Activated T-helper 1 cell treated with anti-CD3 and anti-CD28 coated beads, Interleukin-2, amount 50 U/mL, for 16 hours (primary cell): Measurements from ENCODE around the gene PSME2.

ENCODE experiments used
- DNase-seq, 2 donors: peaks; one replicate each; pipeline ENCODE4 v3.0.0-alpha.2; 2020; ENCODE audit warnings: low read depth in 1 of 2, low spot score in 1 of 2

PSME2 gene

DNA sequence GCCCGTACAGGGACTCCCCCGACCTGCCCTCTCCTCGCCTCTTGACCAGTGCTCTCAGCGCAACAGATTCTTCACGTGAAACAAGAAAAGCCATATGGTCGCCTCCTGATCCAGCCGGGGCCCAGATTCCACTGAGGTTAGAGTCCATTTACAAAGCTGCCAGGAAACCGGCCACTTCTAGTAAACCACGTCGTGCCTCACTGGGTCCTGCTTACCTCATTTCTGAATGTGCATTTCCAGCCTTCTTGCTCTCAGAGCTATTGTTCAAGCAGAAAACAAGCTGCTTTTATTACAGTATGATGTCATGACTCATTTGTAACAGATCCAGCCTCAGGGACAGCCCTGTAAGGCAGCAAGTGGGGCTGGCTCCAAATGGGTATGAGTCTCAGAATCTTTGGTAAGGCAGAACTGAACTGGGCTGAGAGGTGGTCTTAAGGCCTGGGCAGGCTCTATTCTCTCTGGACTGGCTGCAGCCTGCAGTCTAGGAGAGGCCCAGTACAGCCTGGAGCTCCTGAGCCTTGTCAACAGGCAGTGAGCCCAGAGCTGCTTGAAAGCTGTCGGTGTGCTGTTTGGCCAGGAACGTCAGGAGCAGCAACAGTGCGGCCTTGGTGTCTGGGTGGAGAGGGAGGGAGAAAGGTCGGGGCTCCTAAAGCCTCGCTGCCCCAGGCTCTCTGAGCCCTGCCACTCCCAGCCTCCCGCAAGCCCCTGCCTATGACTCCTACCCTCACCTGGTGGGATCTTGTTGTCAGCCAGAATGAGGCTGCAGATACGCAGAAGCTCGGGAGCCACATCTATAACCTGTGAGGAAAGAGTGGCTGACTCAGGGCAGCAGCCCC lies 33.8 kb upstream of the PSME2 start:
- no peak for DNase-seq

DNA sequence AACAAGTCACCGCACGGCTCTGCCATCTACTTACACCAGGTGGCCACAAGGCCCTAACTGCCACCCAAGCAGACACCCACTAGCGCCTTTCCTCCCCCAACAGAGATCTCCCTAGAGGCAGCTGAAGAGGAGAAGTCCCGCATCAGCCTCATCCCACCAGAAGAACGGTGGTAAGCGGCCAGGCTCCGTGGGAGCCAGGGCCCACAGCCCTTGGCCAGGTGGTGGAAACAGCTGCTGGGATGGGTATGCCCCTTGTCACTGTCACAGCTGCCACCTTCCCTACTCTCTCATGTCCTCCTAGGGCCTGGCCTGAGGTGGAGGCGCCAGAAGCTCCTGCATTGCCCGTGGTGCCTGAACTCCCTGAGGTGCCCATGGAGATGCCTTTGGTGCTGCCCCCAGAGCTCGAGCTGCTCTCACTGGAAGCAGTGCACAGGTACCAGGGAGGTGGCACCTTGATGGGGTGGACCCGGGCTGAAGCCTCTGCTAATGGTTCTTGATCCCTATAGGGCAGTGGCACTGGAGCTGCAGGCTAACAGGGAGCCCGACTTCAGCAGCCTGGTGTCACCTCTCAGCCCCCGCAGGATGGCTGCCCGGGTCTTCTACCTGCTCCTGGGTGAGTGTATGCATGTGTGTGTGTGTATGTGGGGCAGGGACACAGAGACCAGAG lies 33.0 kb upstream of the PSME2 start:
- DNase-seq = no peak

DNA sequence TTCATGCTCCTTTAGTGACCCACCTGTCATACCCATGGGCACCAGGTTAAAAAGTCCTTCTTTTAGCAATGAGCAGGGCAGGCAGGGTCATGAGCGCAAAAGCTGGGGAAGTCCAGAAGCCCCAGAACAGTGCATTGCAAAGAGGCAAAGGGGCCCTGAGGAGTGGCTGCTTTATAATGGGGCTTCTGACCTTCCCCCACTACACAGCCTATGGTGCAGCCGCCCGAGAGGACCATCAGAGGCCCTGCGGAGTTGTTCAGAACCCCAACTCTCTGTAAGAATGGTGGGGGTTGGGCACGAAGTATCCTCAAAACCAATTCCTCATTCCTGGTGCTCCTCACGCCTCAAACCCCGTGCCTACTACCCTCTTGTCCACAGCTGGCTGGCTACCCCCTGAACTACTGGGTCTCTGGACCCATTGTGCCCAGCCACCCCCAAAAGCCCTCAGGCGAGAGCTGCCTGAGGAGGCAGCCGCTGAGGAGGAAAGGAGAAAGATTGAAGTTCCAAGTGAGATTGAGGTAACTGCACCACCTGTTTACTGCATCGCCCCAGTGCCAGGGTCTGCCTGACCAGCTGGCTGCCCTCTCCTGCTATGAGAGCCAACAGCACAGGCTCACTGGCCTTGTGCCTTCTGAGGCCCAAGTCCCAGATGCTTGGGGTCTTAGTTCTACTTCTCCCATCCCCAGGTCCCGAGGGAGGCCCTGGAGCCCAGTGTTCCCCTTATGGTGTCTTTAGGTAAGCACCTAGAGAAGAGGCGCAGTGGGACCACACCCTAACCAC lies 32.2 kb upstream of the PSME2 start:
- no peak for DNase-seq

DNA sequence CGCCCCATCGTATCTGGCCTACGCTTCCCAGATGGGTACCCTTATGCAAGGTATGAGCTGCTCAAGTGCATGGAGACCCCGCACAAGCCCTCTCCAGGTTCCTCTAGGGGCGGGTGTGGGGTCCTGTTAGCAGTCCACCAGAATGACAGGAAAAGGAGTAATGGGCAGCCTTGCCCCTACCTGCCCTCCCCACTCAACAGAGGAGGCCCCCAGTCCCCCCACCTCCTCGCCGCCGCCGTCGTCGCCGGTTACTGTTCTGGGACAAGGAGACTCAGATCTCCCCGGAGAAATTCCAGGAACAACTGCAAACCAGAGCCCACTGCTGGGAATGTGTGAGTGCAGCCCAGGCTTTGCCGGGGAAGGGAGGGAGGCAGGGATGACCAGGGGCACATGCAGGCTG lies 31.5 kb upstream of the PSME2 start:
- no peak for DNase-seq

DNA sequence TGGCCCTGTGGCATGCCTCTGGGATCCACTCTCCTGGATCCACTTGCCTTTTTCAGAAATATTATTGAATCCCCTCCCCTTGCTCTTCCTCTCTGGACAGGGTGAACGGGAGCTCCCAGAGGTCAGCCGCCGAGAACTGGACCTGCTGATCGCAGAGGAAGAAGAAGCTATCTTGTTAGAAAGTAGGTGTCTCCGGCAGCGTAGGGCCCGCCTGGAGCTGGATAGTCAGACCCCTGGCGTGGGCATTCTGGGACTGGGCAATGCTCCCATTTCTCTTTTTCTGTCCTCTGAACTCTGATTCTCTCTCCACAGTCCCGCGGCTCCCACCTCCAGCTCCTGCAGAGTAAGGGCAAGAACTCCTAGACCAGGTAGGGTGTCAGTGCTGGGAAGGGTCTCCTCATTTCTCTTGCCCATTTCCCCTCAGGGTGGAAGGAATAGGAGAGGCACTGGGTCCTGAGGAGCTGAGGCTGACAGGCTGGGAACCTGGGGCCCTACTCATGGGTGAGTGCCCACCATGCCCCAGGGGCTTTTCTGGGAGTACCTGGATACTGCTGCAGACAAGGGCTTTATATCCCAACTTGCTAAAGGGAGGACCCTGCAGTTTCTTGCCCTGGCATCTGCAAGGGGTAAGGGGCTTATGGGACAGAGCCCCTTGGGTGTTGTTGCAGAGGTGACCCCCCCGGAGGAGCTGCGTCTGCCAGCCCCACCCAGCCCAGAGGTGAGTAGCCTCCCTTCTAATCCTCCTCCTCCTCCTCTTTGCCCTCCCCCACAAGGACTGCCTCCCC lies 30.8 kb upstream of the PSME2 start:
- no peak for DNase-seq

DNA sequence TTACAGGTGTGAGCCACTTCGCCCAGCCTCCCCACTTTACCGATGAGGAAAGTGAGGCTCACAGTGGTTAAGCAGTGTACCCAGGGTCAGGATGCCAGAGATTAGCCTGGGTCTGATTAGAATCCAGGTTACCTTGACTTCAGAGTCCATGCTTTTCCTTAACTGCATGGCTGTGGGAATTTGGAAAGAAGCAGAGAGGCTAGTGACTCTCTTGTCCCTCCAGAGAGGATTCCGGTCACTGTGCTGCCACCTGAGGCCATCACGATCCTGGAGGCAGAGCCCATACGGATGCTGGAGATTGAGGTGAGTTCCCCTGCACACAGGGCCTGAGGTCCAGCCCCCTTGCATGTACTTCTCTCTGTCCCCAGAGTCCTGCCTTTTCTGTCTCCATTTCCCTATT lies 30.2 kb upstream of the PSME2 start:
- no peak for DNase-seq

DNA sequence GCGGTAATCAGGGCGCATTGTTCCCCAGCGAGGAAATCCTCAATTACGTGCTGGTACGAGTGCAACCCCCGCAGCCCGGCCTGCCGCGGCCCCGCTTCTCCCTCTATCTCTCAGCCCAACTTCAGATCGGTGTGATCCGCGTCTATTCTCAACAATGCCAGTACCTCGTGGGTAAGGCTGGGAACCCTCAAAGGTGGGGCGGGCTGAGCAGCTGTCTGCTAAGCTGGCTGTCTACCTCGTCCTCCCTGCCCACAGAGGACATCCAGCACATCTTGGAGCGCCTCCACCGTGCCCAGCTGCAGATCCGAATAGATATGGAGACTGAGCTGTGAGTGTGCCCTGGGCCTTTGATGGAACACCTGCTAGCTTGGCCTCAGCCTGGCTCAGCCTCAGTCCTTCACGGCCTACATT lies 26.5 kb upstream of the PSME2 start:
- DNase-seq = no peak

DNA sequence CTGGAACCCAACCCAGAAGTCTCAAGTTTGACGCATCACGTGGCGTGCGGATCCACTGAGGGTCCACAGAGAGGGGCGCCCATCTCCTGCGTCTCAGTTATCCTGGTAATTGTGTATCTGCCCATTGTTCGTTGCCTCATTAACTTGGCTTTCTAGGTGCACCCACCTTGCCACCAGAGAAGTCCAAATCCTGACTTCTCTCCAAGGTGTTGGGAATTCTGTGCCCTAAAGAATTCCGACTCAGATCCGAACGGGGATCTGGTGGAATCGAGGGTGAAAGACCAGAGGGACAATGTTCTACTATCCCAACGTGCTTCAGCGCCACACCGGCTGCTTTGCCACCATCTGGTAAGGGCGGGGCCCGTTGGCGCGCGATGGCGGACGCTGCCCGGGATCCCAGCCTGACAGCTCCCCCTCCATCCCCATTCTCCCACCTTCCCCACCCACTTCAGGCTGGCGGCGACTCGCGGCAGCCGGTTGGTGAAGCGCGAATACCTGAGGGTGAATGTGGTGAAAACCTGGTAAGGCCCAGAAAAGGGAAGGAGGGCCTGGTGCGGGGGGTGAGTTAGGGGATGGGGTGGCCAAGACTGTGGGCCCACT lies 26.0 kb upstream of the PSME2 start:
- DNase-seq = no peak

DNA sequence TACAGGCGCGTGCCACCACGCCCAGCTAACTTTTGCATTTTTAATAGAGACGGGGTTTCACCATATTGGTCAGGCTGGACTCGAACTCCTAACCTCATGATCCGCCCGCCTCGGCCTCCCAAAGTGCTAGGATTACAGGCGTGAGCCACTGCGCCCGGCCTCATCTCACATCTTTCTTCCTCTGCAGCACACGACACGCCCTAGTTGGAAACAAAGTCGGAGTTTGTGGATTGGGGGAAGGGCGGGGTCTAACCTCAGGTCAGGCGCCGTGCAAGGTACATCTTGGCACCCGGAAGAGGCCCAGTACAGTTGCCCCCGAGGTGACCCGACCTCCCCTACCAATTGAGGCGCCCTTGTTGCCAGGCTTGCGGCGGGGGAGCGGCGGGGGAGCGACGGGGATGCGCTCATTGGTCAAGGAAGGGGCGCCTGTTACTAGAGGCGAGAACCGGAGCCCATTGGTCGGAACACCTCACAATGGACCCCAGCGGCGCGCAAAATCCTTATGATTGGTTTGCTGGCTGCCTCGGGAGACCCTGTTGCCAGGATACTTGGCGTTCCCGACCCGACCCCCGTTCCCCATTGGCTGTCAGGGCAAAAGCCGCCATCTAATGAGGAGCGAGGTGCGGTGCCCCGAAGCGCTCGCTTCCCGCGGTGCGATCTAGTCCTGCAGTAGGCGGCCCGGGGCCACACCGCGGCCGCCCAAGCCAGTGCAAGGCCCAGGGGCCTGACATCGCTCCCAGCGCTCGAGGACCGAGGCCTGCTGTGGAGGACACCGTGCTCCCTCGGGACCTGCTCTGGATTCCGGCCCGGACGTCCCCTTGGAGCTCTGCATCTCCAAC lies 25.2 kb upstream of the PSME2 start, which contains the start of gene REC8:
Gene REC8, plus strand, starts transcription at position 659 of the 839 bp plus-strand sequence. CDS start 473 bp downstream, outside the sequence.
- DNase-seq = peak; percentile 44 to 52

DNA sequence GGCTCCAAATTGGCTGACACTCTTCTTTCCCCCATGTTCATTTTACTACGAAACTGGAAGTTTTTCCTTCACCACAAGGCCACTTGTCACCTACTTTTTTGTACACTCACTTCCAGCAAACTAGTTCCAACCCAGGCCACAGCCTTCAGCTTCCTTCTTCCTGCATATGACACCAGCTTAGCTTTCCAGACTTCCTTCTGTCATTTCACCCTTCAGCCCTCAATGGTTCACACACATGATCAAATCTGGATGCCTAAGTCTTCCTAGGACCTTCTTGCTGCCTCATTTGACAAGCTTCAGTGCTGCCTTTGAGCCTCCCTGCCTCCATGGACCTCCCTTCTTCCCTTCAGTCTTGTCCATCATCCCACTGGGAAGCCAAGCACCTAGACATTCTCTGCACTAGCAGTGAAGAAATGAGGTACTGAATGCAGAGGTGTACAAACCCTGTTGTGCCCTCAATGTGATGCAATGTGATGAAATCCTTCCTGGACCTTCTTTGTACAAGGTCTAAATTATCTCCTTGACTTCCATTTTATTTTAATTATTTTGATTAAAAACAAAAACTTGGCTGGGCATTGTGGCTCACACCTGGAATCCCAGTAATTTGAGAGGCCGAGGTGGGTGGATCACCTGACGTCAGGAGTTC lies 21.2 kb upstream of the PSME2 start:
- no peak for DNase-seq

DNA sequence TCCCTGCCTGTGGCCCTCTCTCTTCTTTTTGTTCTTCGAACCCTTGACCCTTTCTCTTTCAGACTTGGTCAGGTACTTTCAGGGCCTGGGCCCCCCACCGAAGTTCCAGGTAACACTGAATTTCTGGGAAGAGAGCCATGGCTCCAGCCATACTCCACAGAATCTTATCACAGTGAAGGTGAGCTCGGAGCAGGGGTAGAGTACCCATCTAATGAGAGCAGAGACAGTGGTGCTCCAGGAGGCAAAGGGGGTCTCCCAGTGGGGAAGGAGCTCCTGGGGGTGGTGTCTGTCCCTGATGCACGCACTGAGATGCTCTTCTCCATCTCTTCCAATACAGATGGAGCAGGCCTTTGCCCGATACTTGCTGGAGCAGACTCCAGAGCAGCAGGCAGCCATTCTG lies 19.4 kb upstream of the PSME2 start:
- DNase-seq = no peak

DNA sequence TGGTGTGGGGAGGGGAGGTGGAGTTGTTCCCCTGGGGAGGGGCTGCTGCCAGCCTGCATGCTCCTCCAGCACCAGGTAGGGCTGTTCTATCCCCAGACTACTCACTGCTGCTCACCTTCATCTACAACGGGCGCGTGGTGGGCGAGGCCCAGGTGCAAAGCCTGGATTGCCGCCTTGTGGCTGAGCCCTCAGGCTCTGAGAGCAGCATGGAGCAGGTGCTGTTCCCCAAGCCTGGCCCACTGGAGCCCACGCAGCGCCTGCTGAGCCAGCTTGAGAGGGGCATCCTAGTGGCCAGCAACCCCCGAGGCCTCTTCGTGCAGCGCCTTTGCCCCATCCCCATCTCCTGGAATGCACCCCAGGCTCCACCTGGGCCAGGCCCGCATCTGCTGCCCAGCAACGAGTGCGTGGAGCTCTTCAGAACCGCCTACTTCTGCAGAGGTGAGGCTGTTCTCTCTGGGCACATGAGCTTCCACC lies 18.1 kb upstream of the PSME2 start:
- DNase-seq = no peak

DNA sequence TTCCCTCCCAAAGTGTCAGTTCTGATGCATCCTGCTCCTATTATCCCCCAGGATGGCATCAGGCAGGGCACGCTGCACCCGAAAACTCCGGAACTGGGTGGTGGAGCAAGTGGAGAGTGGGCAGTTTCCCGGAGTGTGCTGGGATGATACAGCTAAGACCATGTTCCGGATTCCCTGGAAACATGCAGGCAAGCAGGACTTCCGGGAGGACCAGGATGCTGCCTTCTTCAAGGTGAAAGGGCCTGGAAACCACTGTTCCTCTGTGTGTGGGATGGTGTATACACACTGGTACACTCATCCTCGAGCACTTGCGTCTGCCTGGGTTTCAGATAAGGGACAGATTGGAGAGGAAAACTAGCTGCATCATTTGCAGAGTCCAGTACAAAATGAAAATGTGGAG lies 15.7 kb upstream of the PSME2 start:
- no peak for DNase-seq

DNA sequence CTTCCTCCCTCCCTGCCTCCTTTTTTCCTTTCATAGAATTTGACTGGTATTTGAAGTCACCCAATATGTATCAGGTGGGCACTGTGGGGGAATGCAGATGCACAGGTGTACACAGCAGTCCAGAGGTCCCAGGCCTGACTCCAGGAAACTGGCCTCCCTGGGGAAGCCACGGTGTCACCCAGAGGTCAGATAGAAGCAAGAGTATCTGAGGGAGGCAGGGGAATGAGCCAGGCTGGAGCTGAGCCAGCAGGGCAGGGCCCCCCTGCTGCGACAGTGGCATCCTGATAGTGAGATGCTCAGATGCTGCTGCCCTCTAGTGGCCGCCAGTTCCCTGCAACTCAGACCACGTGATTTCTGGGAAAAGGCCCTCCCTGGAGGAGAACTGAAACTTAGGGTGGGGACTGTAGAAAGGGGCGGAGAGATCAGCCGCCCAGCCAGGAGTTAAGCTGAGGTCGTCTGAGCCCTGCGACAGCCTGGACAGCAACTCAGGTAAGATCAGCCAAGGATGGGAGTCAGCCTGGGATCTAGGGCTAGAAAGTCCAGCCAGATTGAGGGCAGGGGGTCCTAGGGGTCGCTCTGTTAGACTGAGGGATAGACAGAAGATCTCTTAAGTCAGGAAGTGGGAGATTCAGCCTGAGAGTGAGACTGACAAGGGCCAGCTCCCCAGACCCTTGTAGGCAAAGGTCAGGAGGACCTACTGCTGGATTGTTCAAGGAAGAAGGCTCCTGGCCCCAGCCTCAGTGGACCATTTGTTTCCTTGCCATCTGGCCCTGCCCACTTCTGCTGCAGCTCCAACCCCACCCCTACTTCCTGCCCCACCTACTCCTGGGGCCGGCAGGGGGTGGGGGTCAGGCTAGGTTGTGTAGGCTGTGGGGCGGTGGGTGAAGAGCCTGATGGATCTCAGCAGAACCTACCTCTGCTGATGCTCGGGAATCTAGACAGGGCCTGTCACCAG lies 14.7 kb upstream of the PSME2 start, which contains the start of gene IRF9:
Gene IRF9, plus strand, starts transcription at position 416 of the 955 bp plus-strand sequence. CDS start 880 bp downstream, outside the sequence.
- DNase-seq = peak; percentile 96 to 98

DNA sequence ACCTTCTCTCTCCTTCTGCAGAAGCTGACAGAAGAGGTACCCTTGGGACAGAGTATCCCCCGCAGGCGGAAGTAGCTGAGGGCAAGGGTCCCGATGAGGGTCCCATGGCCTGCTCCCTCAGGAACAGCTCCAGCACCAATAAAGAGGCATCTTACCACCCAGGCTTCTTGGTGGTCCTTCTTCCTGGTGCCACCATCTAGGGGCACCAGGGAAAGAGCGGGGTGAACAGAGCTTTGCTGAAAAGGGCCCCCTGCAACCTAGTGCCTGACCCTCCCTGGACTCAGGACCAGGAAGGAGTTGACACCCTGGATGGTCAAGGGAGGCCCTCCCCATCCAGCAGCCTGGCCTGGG lies 14.1 kb upstream of the PSME2 start:
- DNase-seq = no peak

DNA sequence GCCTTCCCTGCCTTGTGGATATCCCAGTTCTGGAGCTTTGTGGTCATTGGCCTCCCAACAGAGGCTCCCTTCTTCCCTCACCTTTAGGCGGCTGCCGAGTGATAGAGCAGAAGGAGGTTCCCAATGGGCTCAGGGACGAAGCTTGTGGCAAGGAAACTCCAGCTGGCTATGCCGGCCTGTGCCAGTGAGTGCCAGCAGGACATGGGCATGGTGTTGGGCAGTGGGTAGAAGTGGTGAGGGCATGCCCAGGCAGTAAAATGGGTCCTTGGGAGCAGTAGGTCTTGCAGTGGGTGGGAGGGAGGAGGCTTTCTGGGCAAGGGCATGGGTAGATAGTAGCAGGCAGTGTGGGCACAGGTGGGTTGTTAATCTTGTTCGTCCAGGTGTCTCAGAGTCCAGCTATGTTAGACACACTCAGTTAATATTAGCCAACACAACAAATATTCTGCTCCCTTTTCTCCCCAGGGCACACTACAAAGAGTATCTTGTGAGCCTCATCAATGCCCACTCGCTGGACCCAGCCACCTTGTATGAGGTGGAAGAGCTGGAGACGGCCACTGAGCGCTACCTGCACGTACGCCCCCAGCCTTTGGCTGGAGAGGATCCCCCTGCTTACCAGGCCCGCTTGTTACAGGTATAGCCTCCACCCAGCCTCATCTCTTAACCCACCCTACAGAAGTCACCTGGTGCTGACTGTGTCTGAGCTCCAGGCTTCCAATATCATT lies 13.5 kb upstream of the PSME2 start:
- DNase-seq = no peak

DNA sequence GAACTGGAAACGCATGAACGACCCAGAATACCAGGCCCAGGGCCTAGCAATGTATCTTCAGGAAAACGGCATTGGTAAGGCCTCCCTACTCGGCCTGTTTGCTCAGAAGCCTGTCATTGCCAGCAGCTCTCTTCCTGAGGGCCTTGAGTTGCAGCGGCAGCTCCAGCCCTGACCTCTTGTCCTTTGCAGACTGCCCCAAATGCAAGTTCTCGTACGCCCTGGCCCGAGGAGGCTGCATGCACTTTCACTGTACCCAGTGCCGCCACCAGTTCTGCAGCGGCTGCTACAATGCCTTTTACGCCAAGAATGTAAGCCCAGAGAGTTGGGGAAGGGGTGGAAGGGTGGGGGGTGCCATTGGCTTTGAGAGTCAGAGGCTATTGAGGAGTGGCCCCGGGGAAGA lies 10.9 kb upstream of the PSME2 start:
- DNase-seq = no peak
